ENCODE measurements around the gene ERICH3.
A peak's percentile ranks its signal among the peaks of the same experiment; 100 is the strongest.

The ERICH3 gene

GRCh38 chr1:74654708-74655107, 18.9 kb downstream of the ERICH3 start:
- Histone ChIP-seq H3F3A (ENCODE audit: low read depth) (no peaks in the 10 kb centered on the region), H3K4me1 (ENCODE audit: insufficient read depth, low read length, poor library complexity, severe bottlenecking) (peaks cover 16% of the 10 kb centered on the region), H3K4me3 (ENCODE audit: low read length, poor library complexity, severe bottlenecking) (no peak overlapping the region), H3K4me2 (ENCODE audit: low read depth, low read length, poor library complexity, severe bottlenecking) (no peak overlapping the region), H3K9me3 (ENCODE audit: insufficient read depth, low read depth, low read length) (no peaks in the 10 kb centered on the region), H2AFZ (ENCODE audit: low read length) (no peak overlapping the region), H4K20me1 (ENCODE audit: insufficient read depth, low read length, poor library complexity, severe bottlenecking) (no peaks in the 10 kb centered on the region), H3K79me2 (ENCODE audit: insufficient read depth, low read length) (no peaks in the 10 kb centered on the region), H3K27me3 (ENCODE audit: insufficient read depth, low read length, poor library complexity, severe bottlenecking) (no peaks in the 10 kb centered on the region), H3K9ac (ENCODE audit: low read depth, low read length, poor library complexity, severe bottlenecking) (no peak overlapping the region), H3K36me3 (ENCODE audit: insufficient read depth, low read length) (no peaks in the 10 kb centered on the region), H3K9me2 (replicated peaks; ENCODE audit: low read depth, low read length) (no peaks in the 10 kb centered on the region)
- TF ChIP-seq EZH2phosphoT487 (IDR thresholded peaks at IDR 0.05; ENCODE audit: borderline replicate concordance) (no peak), CTCF (conservative IDR thresholded peaks at IDR 0.05; ENCODE audit: low read length) (no peak)

- H3K4me1 ChIP-seq (ENCODE audit: insufficient read depth, low read length, poor library complexity, severe bottlenecking): peaks cover 16% of the 10 kb centered on the region
- no peaks in the 10 kb centered on the region for H3F3A ChIP-seq (ENCODE audit: low read depth)
- H3K4me3 ChIP-seq (ENCODE audit: low read length, poor library complexity, severe bottlenecking): no peak overlapping the region
- peak overlapping the region; percentile 54 for H3K4me2 ChIP-seq (ENCODE audit: low read depth, low read length, poor library complexity, severe bottlenecking)
- H3K79me2 ChIP-seq (ENCODE audit: insufficient read depth, low read length): no peaks in the 10 kb centered on the region
- H3K36me3 ChIP-seq (ENCODE audit: insufficient read depth, low read length): no peaks in the 10 kb centered on the region
- no peaks in the 10 kb centered on the region for H3K9me2 ChIP-seq (replicated peaks; ENCODE audit: low read depth, low read length)
- H3K9me3 ChIP-seq (ENCODE audit: insufficient read depth, low read depth, low read length): no peaks in the 10 kb centered on the region
- no peak overlapping the region for H2AFZ ChIP-seq (ENCODE audit: low read length)
- H3K9ac ChIP-seq (ENCODE audit: low read depth, low read length, poor library complexity, severe bottlenecking): no peak overlapping the region
- no peaks in the 10 kb centered on the region for H4K20me1 ChIP-seq (ENCODE audit: insufficient read depth, low read length, poor library complexity, severe bottlenecking)
- TF ChIP-seq EZH2phosphoT487 (IDR thresholded peaks at IDR 0.05; ENCODE audit: borderline replicate concordance): no peak
- TF ChIP-seq CTCF (conservative IDR thresholded peaks at IDR 0.05; ENCODE audit: low read length): no peak
- H3K27me3 ChIP-seq (ENCODE audit: insufficient read depth, low read length, poor library complexity, severe bottlenecking): no peaks in the 10 kb centered on the region
Measured at GRCh38 chr1:74652711-74653139, 20.9 kb downstream of the ERICH3 start.

GRCh38 chr1:74650561-74650960, 23.0 kb downstream of the ERICH3 start:
- no peaks in the 10 kb centered on the region for H3K79me2 ChIP-seq (ENCODE audit: insufficient read depth, low read length)
- no peak overlapping the region for H3K4me3 ChIP-seq (ENCODE audit: low read length, poor library complexity, severe bottlenecking)
- H3K9me3 ChIP-seq (ENCODE audit: insufficient read depth, low read depth, low read length): no peaks in the 10 kb centered on the region
- H3K9me2 ChIP-seq (replicated peaks; ENCODE audit: low read depth, low read length): no peaks in the 10 kb centered on the region
- H3K4me2 ChIP-seq (ENCODE audit: low read depth, low read length, poor library complexity, severe bottlenecking): no peak overlapping the region
- no peaks in the 10 kb centered on the region for H4K20me1 ChIP-seq (ENCODE audit: insufficient read depth, low read length, poor library complexity, severe bottlenecking)
- H3F3A ChIP-seq (ENCODE audit: low read depth): no peaks in the 10 kb centered on the region
- H3K4me1 ChIP-seq (ENCODE audit: insufficient read depth, low read length, poor library complexity, severe bottlenecking): peaks cover 16% of the 10 kb centered on the region
- no peak overlapping the region for H3K9ac ChIP-seq (ENCODE audit: low read depth, low read length, poor library complexity, severe bottlenecking)
- TF ChIP-seq EZH2phosphoT487 (IDR thresholded peaks at IDR 0.05; ENCODE audit: borderline replicate concordance) (no peak), CTCF (conservative IDR thresholded peaks at IDR 0.05; ENCODE audit: low read length) (no peak)
- no peaks in the 10 kb centered on the region for H3K36me3 ChIP-seq (ENCODE audit: insufficient read depth, low read length)
- no peaks in the 10 kb centered on the region for H3K27me3 ChIP-seq (ENCODE audit: insufficient read depth, low read length, poor library complexity, severe bottlenecking)
- no peak overlapping the region for H2AFZ ChIP-seq (ENCODE audit: low read length)

Measured in Loucy (cell line).